Measurements from ENCODE around the gene TAF3. TPM values are rescaled to one million over a fixed set of nuclear protein-coding genes. Genes with fewer than 3 reads are reported as not detected.

Gene TAF3
- total and polyA plus RNA-seq, 2 donors (not counting 1 experiment from before 2014, with no cell fraction given), result 7.0 to 20.1 TPM

GRCh38 chr10:7982727-7983126, 164.4 kb downstream of the TAF3 start:
- H3K4me1 Mint-ChIP-seq, result peaks cover 6% of the 10 kb centered on the region
- 100% methylated on average over 3 of the region's 5 CpGs for WGBS (ENCODE audit: insufficient coverage)
- TF ChIP-seq, protein P1, sequence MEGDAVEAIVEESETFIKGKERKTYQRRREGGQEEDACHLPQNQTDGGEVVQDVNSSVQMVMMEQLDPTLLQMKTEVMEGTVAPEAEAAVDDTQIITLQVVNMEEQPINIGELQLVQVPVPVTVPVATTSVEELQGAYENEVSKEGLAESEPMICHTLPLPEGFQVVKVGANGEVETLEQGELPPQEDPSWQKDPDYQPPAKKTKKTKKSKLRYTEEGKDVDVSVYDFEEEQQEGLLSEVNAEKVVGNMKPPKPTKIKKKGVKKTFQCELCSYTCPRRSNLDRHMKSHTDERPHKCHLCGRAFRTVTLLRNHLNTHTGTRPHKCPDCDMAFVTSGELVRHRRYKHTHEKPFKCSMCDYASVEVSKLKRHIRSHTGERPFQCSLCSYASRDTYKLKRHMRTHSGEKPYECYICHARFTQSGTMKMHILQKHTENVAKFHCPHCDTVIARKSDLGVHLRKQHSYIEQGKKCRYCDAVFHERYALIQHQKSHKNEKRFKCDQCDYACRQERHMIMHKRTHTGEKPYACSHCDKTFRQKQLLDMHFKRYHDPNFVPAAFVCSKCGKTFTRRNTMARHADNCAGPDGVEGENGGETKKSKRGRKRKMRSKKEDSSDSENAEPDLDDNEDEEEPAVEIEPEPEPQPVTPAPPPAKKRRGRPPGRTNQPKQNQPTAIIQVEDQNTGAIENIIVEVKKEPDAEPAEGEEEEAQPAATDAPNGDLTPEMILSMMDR (IDR thresholded peaks at IDR 0.05), result no peak
- no peak for TF ChIP-seq EZH2 (IDR thresholded peaks at IDR 0.05; ENCODE audit: borderline replicate concordance, insufficient read depth, low read depth, low read length, poor library complexity, severe bottlenecking)
- peaks cover 0 to 8% of the 10 kb centered on the region in 2 experiments for H3K36me3 ChIP-seq (replicated peaks in 1 of 2; ENCODE audit: control extremely low read depth in 1 of 2, control insufficient read depth in 1 of 2, extremely low read depth in 1 of 2, insufficient read depth in 2 of 2, low read length in 1 of 2)
- CTCF ChIA-PET, result no interaction called here
- no peak overlapping the region for H3K27ac Mint-ChIP-seq
- H3K27me3 ChIP-seq (replicated peaks in 1 of 4; ENCODE audit: control extremely low read depth in 1 of 4, control insufficient read depth in 3 of 4, insufficient read depth in 4 of 4, low read length in 3 of 4), result no peaks in the 10 kb centered on the region
- POLR2A ChIA-PET, result no interaction called here
- H3K9ac ChIP-seq (ENCODE audit: low read length), result no peak overlapping the region
- no peaks in the 10 kb centered on the region for H3K9me3 ChIP-seq (ENCODE audit: control extremely low read depth in 1 of 3, control insufficient read depth in 2 of 3, insufficient read depth in 1 of 3, low read length in 2 of 3)
- no peak overlapping the region for H3K4me2 ChIP-seq (replicated peaks; ENCODE audit: low read depth, low read length, poor library complexity, severe bottlenecking)
- H2AFZ ChIP-seq (ENCODE audit: insufficient read depth, low read depth, low read length, poor library complexity, severe bottlenecking), result no peak overlapping the region
- no peaks in the 10 kb centered on the region for H4K20me1 ChIP-seq (ENCODE audit: control insufficient read depth, insufficient read depth, low read length, poor library complexity, severe bottlenecking)
- no peaks in the 10 kb centered on the region for H3K9me3 Mint-ChIP-seq (ENCODE audit: insufficient read depth)
- no peaks in the 10 kb centered on the region for H3K79me2 ChIP-seq (ENCODE audit: control insufficient read depth, insufficient read depth, low read length)
- no peak overlapping the region for H3K4me3 ChIP-seq (ENCODE audit: control extremely low read depth in 1 of 5, extremely low read depth in 1 of 5, insufficient read depth in 1 of 5, low read depth in 2 of 5, low read length in 4 of 5)
- H3K27ac ChIP-seq (ENCODE audit: low read length in 2 of 2), result no peak overlapping the region
- no peaks in the 10 kb centered on the region for H3K4me1 ChIP-seq (ENCODE audit: control insufficient read depth in 2 of 2, insufficient read depth in 2 of 2, low read length in 2 of 2)
- no peak overlapping the region for H3K4me3 Mint-ChIP-seq
- DNase-seq, result no peak
- H3K27me3 Mint-ChIP-seq, result no peaks in the 10 kb centered on the region
- no peak for ATAC-seq (ENCODE audit: low read depth)
- intact Hi-C loops (cut with micrococcal nuclease), result no loop called here

DNA sequence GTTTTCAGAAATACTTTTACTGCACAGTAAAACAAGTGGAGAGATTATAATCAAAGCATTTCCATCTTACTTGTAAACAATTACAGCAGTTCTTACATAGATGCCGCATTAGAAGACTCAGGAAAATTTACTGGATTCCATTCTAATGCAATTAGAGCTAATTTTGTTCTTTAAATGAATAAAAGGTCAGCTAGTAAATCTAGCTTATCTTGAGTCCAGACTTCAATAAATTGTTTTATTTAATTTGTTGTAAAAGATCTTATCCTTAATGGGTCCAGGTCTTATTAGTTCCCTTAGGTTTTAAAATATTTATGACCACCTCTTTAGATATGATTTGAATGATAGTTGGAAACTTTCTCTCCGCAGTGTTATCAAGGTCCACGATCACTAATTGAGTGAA, 166.0 kb downstream of the TAF3 start:
- Histone ChIP-seq H4K20me1 (ENCODE audit: control insufficient read depth, insufficient read depth, low read length, poor library complexity, severe bottlenecking) (no peaks in the 10 kb centered on the region), H3K36me3 (replicated peaks in 1 of 2; ENCODE audit: control extremely low read depth in 1 of 2, control insufficient read depth in 1 of 2, extremely low read depth in 1 of 2, insufficient read depth in 2 of 2, low read length in 1 of 2) (no peaks in the 10 kb centered on the region), H3K9ac (ENCODE audit: low read length) (no peak overlapping the region), H3K4me3 (ENCODE audit: control extremely low read depth in 1 of 5, extremely low read depth in 1 of 5, insufficient read depth in 1 of 5, low read depth in 2 of 5, low read length in 4 of 5) (no peak overlapping the region), H3K4me2 (replicated peaks; ENCODE audit: low read depth, low read length, poor library complexity, severe bottlenecking) (no peak overlapping the region), H3K9me3 (ENCODE audit: control extremely low read depth in 1 of 3, control insufficient read depth in 2 of 3, insufficient read depth in 1 of 3, low read length in 2 of 3) (no peaks in the 10 kb centered on the region), H3K4me1 (ENCODE audit: control insufficient read depth in 2 of 2, insufficient read depth in 2 of 2, low read length in 2 of 2) (no peaks in the 10 kb centered on the region), H3K79me2 (ENCODE audit: control insufficient read depth, insufficient read depth, low read length) (no peaks in the 10 kb centered on the region), H3K27ac (ENCODE audit: low read length in 2 of 2) (no peak overlapping the region), H2AFZ (ENCODE audit: insufficient read depth, low read depth, low read length, poor library complexity, severe bottlenecking) (no peak overlapping the region), H3K27me3 (replicated peaks in 1 of 4; ENCODE audit: control extremely low read depth in 1 of 4, control insufficient read depth in 3 of 4, insufficient read depth in 4 of 4, low read length in 3 of 4) (no peaks in the 10 kb centered on the region)
- DNase-seq, result no peak
- Mint-ChIP-seq H3K4me1 (peaks cover 6% of the 10 kb centered on the region), H3K27me3 (no peaks in the 10 kb centered on the region), H3K9me3 (ENCODE audit: insufficient read depth) (no peaks in the 10 kb centered on the region), H3K27ac (no peak overlapping the region), H3K4me3 (no peak overlapping the region)
- intact Hi-C loops (cut with micrococcal nuclease), result no loop called here
- ChIA-PET POLR2A (no interaction called here), CTCF (no interaction called here)
- no peak for ATAC-seq (ENCODE audit: low read depth)
- no CpG with 5 or more reads among the region's 3 CpGs for WGBS (ENCODE audit: insufficient coverage)
- TF ChIP-seq EZH2 (IDR thresholded peaks at IDR 0.05; ENCODE audit: borderline replicate concordance, insufficient read depth, low read depth, low read length, poor library complexity, severe bottlenecking), result no peak
- TF ChIP-seq, protein P1 (IDR thresholded peaks at IDR 0.05), result no peak
